GM12891 (cell line): ENCODE results near the gene SPDL1.

Experiments used
- PAX5 ChIP-seq: IDR thresholded peaks from 2 replicates; pipeline ENCODE4 v1.6.1; 2011; ENCODE audit warnings: low read length, moderate library complexity, mild to moderate bottlenecking; ENCODE audit not compliant: insufficient read depth, severe bottlenecking
- POLR2A ChIP-seq: IDR thresholded peaks from 2 replicates; pipeline ENCODE4 v1.6.1; 2011; ENCODE audit warnings: low read depth, low read length, control low read depth
- POLR2AphosphoS5 ChIP-seq: IDR thresholded peaks from 2 replicates; pipeline ENCODE4 v1.6.1; 2011; ENCODE audit warnings: low read depth, low read length, control low read depth
- POU2F2 ChIP-seq: IDR thresholded peaks from 2 replicates; pipeline ENCODE4 v1.6.1; 2011; ENCODE audit warnings: low read depth, mild to moderate bottlenecking, control low read depth, low read length, moderate library complexity
- SPI1 ChIP-seq: IDR thresholded peaks from 2 replicates; pipeline ENCODE4 v1.6.1; 2011; ENCODE audit warnings: low read depth, low read length, control low read depth
- TAF1 ChIP-seq: IDR thresholded peaks from 2 replicates; pipeline ENCODE4 v1.6.1; 2011; ENCODE audit warnings: low read depth, low read length, control low read depth

DNA sequence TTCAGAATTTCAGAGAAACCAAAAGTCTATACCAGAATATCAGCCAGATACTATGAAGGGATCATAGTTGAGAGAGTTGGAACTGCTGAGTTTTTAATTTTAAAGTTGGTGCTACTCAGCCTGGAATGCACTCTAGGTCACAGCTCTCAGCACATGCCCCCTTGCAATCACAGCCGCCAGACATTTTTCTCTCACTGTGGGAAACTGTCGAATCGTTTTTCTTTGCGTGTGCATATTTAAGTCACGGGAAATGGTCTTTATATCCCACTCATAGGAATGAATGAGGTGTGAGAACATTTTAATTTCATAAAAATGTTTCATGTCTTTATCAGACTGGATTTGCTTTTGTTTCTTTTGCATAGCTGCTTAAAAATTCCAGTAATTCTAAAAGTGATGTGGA is 12.2 kb upstream of the SPDL1 start:
- TF ChIP-seq POLR2A (no peak), POLR2AphosphoS5 (no peak), POU2F2 (no peak), TAF1 (no peak), PAX5 (no peak), SPI1 (no peak)
